ENCODE results near the gene ARID3B. TPM values are rescaled to one million over a fixed set of nuclear protein-coding genes. Genes with fewer than 3 reads are reported as not detected.

The ARID3B gene
- total RNA-seq, 1 experiment from 2014 or later: 8.1 TPM

GRCh38 chr15:74525945-74526344 is 15.1 kb upstream of the ARID3B start:
- no peaks in the 10 kb centered on the region for H3K9me3 ChIP-seq (ENCODE audit: control insufficient read depth in 1 of 2, insufficient read depth in 1 of 2, low read depth in 1 of 2, low read length in 2 of 2)
- H3K27ac ChIP-seq (ENCODE audit: low read depth, low read length): peak overlapping the region; percentile 40; the same call in 1 of the 2 replicates
- H2AFZ ChIP-seq (ENCODE audit: low read depth, low read length, poor library complexity, severe bottlenecking): peak overlapping the region; percentile 79
- H3K36me3 ChIP-seq (ENCODE audit: control insufficient read depth in 1 of 2, insufficient read depth in 2 of 2, low read length in 2 of 2): no peaks in the 10 kb centered on the region
- H3K27me3 ChIP-seq (ENCODE audit: insufficient read depth, low read length): no peaks in the 10 kb centered on the region
- peak overlapping the region in 1 of 2 experiments; percentile 26; a peak in 2 of 4 replicates for H3K4me3 ChIP-seq (replicated peaks in 1 of 2; ENCODE audit: low read depth in 1 of 2, low read length in 2 of 2)
- no peaks in the 10 kb centered on the region for H3K9me2 ChIP-seq (ENCODE audit: insufficient read depth)
- H3K9ac ChIP-seq (ENCODE audit: low read length): peak overlapping the region; percentile 7; the same call in 1 of the 2 replicates
- ChIA-PET POLR2A (interaction anchor here (0.7 to 0.8 kb wide), 3 partner anchors 9 to 152 kb away, joined by 3 to 5 read pairs (median 3); no protein-coding TSS in a partner anchor), RAD21 (ENCODE audit: low non-redundant PET in 1 of 2, low total read pairs in 2 of 2, uncharacterized antibody in 2 of 2, unreplicated experiment in 2 of 2) (interaction anchor here in 1 of 2 experiments (1.2 kb wide), 1 partner anchor 144 kb away, joined by 3 read pairs; no protein-coding TSS in a partner anchor), CTCF (interaction anchor here (1.1 to 1.3 kb wide), 2 partner anchors 15 to 95 kb away, joined by 3 read pairs; partner anchors contain the start of gene ARID3B)
- H4K20me1 ChIP-seq (ENCODE audit: insufficient read depth): no peaks in the 10 kb centered on the region
- no TSS peak for BruUV-seq (replicated peaks)
- intact Hi-C loops (cut with micrococcal nuclease): no loop called here
- ATAC-seq (peak; percentile 76), DNase-seq (ENCODE audit: low read depth, low spot score) (peak; percentile 72)
- peak overlapping the region; percentile 64 for H3K4me2 ChIP-seq (ENCODE audit: low read length)
- H3K4me1 ChIP-seq (ENCODE audit: control insufficient read depth in 1 of 2, insufficient read depth in 2 of 2, low read length in 2 of 2): peaks cover 15 to 69% of the 10 kb centered on the region in 2 experiments
- H3K79me2 ChIP-seq (ENCODE audit: insufficient read depth, low read length): no peaks in the 10 kb centered on the region
- TF ChIP-seq SRF (IDR thresholded peaks at IDR 0.05; ENCODE audit: low read depth): peak; percentile 92
- TF ChIP-seq, protein P1, sequence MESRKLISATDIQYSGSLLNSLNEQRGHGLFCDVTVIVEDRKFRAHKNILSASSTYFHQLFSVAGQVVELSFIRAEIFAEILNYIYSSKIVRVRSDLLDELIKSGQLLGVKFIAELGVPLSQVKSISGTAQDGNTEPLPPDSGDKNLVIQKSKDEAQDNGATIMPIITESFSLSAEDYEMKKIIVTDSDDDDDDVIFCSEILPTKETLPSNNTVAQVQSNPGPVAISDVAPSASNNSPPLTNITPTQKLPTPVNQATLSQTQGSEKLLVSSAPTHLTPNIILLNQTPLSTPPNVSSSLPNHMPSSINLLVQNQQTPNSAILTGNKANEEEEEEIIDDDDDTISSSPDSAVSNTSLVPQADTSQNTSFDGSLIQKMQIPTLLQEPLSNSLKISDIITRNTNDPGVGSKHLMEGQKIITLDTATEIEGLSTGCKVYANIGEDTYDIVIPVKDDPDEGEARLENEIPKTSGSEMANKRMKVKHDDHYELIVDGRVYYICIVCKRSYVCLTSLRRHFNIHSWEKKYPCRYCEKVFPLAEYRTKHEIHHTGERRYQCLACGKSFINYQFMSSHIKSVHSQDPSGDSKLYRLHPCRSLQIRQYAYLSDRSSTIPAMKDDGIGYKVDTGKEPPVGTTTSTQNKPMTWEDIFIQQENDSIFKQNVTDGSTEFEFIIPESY (IDR thresholded peaks at IDR 0.05; ENCODE audit: extremely low read depth, insufficient replicate concordance, low read length): no peak
- TF ChIP-seq YY1 (IDR thresholded peaks at IDR 0.05; ENCODE audit: extremely low read depth, insufficient replicate concordance, low read depth, low read length): no peak
- no peak for TF ChIP-seq ATF3 (IDR thresholded peaks at IDR 0.05)
- TF ChIP-seq POLR2A (IDR thresholded peaks at IDR 0.05; ENCODE audit: borderline replicate concordance, extremely low read depth, insufficient read depth, insufficient read length): no peak
- no peak for TF ChIP-seq EZH2 (IDR thresholded peaks at IDR 0.05)
- peak; percentile 24; the same call in 1 of the 2 replicates for TF ChIP-seq EGR1 (IDR thresholded peaks at IDR 0.05; ENCODE audit: low read depth)
- 0 out of 2 replicates have a peak, but pooled peaks have one; percentile 51 for TF ChIP-seq CEBPB (IDR thresholded peaks at IDR 0.05; ENCODE audit: low read depth)
- TF ChIP-seq ELF1 (IDR thresholded peaks at IDR 0.05; ENCODE audit: borderline replicate concordance, low read depth): no peak; the same call in 1 of the 2 replicates
- no peak for TF ChIP-seq TCF7L2 (IDR thresholded peaks at IDR 0.05; ENCODE audit: borderline replicate concordance, extremely low read depth, insufficient read depth, insufficient read length)
- TF ChIP-seq, protein P2, sequence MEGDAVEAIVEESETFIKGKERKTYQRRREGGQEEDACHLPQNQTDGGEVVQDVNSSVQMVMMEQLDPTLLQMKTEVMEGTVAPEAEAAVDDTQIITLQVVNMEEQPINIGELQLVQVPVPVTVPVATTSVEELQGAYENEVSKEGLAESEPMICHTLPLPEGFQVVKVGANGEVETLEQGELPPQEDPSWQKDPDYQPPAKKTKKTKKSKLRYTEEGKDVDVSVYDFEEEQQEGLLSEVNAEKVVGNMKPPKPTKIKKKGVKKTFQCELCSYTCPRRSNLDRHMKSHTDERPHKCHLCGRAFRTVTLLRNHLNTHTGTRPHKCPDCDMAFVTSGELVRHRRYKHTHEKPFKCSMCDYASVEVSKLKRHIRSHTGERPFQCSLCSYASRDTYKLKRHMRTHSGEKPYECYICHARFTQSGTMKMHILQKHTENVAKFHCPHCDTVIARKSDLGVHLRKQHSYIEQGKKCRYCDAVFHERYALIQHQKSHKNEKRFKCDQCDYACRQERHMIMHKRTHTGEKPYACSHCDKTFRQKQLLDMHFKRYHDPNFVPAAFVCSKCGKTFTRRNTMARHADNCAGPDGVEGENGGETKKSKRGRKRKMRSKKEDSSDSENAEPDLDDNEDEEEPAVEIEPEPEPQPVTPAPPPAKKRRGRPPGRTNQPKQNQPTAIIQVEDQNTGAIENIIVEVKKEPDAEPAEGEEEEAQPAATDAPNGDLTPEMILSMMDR (IDR thresholded peaks at IDR 0.05 in 2 of 3, conservative IDR thresholded peaks at IDR 0.05 in 1 of 3; ENCODE audit: borderline replicate concordance in 1 of 3, insufficient read depth in 1 of 3, low read depth in 2 of 3, low read length in 2 of 3): no peak
- TF ChIP-seq, protein P3, sequence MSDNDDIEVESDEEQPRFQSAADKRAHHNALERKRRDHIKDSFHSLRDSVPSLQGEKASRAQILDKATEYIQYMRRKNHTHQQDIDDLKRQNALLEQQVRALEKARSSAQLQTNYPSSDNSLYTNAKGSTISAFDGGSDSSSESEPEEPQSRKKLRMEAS (IDR thresholded peaks at IDR 0.05): 0 out of 2 replicates have a peak, but pooled peaks have one; percentile 28
- TF ChIP-seq POLR2AphosphoS5 (IDR thresholded peaks at IDR 0.05; ENCODE audit: low read depth, low read length): no peak; the same call in 1 of the 2 replicates
- TF ChIP-seq SP1 (IDR thresholded peaks at IDR 0.05; ENCODE audit: low read depth): peak; percentile 81
- TF ChIP-seq CBX3 (IDR thresholded peaks at IDR 0.05; ENCODE audit: low read depth): no peak
- TF ChIP-seq ZNF274 (IDR thresholded peaks at IDR 0.05; ENCODE audit: low read depth, low read length): no peak
- peak; percentile 89 for TF ChIP-seq JUND (IDR thresholded peaks at IDR 0.05)
- no peak for TF ChIP-seq ZFX (IDR thresholded peaks at IDR 0.05)
- peak; percentile 50; the same call in 1 of the 2 replicates for TF ChIP-seq SIN3A (IDR thresholded peaks at IDR 0.05; ENCODE audit: low read depth)
- TF ChIP-seq, protein P4, sequence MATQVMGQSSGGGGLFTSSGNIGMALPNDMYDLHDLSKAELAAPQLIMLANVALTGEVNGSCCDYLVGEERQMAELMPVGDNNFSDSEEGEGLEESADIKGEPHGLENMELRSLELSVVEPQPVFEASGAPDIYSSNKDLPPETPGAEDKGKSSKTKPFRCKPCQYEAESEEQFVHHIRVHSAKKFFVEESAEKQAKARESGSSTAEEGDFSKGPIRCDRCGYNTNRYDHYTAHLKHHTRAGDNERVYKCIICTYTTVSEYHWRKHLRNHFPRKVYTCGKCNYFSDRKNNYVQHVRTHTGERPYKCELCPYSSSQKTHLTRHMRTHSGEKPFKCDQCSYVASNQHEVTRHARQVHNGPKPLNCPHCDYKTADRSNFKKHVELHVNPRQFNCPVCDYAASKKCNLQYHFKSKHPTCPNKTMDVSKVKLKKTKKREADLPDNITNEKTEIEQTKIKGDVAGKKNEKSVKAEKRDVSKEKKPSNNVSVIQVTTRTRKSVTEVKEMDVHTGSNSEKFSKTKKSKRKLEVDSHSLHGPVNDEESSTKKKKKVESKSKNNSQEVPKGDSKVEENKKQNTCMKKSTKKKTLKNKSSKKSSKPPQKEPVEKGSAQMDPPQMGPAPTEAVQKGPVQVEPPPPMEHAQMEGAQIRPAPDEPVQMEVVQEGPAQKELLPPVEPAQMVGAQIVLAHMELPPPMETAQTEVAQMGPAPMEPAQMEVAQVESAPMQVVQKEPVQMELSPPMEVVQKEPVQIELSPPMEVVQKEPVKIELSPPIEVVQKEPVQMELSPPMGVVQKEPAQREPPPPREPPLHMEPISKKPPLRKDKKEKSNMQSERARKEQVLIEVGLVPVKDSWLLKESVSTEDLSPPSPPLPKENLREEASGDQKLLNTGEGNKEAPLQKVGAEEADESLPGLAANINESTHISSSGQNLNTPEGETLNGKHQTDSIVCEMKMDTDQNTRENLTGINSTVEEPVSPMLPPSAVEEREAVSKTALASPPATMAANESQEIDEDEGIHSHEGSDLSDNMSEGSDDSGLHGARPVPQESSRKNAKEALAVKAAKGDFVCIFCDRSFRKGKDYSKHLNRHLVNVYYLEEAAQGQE (IDR thresholded peaks at IDR 0.05; ENCODE audit: low read depth): no peak
